Measurements from ENCODE around the gene SPRED2.

DNA sequence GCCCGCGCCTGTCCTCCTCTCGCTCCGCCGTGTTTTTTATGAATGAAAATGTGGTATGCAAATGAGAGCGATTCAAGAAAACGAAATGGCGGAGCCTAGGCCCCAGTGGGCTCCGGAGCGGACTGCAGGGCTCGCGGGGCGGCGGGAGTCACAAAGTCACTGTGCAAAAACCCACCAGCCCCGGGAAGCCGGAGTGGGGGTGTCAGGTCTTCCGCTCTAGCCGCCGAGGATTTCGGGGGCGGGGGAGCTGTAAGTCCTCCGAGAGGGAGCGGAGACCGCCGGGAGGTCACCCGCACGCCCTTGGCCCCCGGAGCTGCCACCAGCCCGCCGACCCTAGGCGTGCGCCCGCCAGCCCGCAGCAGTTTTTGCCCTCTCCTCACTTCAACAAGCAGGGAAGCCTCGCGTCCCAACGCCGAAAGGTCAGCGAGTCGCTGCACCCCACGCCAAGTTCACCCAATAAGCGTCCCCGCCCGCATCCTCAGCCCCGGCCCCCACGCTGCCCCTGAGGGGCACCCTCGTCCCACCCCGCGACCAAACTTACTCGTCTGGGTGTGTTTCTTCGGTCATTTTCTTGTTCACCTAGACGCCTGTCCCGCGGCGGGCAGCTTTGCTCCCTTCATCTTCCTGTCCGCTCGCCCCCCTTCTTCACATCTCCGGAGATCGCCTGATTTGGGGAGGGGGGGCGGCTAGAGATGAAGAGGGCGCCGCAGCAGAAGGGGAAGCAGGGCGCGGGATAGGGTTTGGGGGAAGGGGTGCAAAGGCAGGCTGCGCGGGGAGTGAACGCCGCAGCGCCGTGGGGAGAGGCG, 775 bp downstream of the SPRED2 start:
- TF ChIP-seq FOXA1 (IDR thresholded peaks at IDR 0.05): no peak
- TF ChIP-seq, protein P1, sequence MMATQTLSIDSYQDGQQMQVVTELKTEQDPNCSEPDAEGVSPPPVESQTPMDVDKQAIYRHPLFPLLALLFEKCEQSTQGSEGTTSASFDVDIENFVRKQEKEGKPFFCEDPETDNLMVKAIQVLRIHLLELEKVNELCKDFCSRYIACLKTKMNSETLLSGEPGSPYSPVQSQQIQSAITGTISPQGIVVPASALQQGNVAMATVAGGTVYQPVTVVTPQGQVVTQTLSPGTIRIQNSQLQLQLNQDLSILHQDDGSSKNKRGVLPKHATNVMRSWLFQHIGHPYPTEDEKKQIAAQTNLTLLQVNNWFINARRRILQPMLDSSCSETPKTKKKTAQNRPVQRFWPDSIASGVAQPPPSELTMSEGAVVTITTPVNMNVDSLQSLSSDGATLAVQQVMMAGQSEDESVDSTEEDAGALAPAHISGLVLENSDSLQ (IDR thresholded peaks at IDR 0.05): no peak
- no peak for TF ChIP-seq LEF1 (IDR thresholded peaks at IDR 0.05; ENCODE audit: borderline replicate concordance)
- TF ChIP-seq TARDBP (IDR thresholded peaks at IDR 0.05): no peak
- TF ChIP-seq FOXK2 (IDR thresholded peaks at IDR 0.05): no peak
- no peak for TF ChIP-seq L3MBTL2 (conservative IDR thresholded peaks at IDR 0.05)
